ENCODE results near the gene MAOA.
A peak's percentile ranks its signal among the peaks of the same experiment; 100 is the strongest.
"Not testable (repeated sequence)": the region's sequence is repeated elsewhere in the genome, so short reads cannot be mapped to it uniquely, and the experiment has no call there.

The MAOA gene

GRCh38 chrX:43656005-43656494, at the start of gene MAOA:
Gene MAOA, plus strand, starts transcription at chrX:43656299. Its CDS starts 43 bp downstream, at chrX:43656342.
- no peak for TF ChIP-seq CTCF (IDR thresholded peaks at IDR 0.05)
- DNase-seq, result peak; percentile 14
- Mint-ChIP-seq H3K27ac (no peak within 1 kb of the TSS), H3K36me3 (ENCODE audit: low read depth) (no peaks in the 10 kb centered on the region), H3K4me3 (peak within 1 kb of the TSS; percentile 92), H3K9me3 (peaks cover 24% of the 10 kb centered on the region), H3K27me3 (ENCODE audit: low read depth, poor library complexity) (peaks cover 5% of the 10 kb centered on the region), H3K4me1 (peaks cover 4% of the 10 kb centered on the region)

- H3K27me3 Mint-ChIP-seq (ENCODE audit: low read depth, poor library complexity), result no peaks in the 10 kb centered on the region
- peaks cover 22% of the 10 kb centered on the region for H3K9me3 Mint-ChIP-seq
- no peak for DNase-seq
- H3K27ac Mint-ChIP-seq, result no peak overlapping the region
- H3K4me1 Mint-ChIP-seq, result peaks cover 17% of the 10 kb centered on the region
- H3K4me3 Mint-ChIP-seq, result no peak overlapping the region
- no peaks in the 10 kb centered on the region for H3K36me3 Mint-ChIP-seq (ENCODE audit: low read depth)
- TF ChIP-seq CTCF (IDR thresholded peaks at IDR 0.05), result no peak
Observed at GRCh38 chrX:43612400-43612799, 43.7 kb upstream of the MAOA start.

GRCh38 chrX:43615660-43616059, 40.4 kb upstream of the MAOA start:
- Mint-ChIP-seq H3K4me1 (peaks cover 42% of the 10 kb centered on the region), H3K9me3 (peaks cover 21% of the 10 kb centered on the region), H3K27me3 (ENCODE audit: low read depth, poor library complexity) (peaks cover 3% of the 10 kb centered on the region), H3K36me3 (ENCODE audit: low read depth) (no peaks in the 10 kb centered on the region), H3K4me3 (no peak overlapping the region), H3K27ac (no peak overlapping the region)
- no peak for DNase-seq
- TF ChIP-seq CTCF (IDR thresholded peaks at IDR 0.05), result no peak

GRCh38 chrX:43618366-43619205, 37.5 kb upstream of the MAOA start:
- Mint-ChIP-seq H3K36me3 (ENCODE audit: low read depth) (no peaks in the 10 kb centered on the region), H3K9me3 (peaks cover 29% of the 10 kb centered on the region), H3K27me3 (ENCODE audit: low read depth, poor library complexity) (peaks cover 3% of the 10 kb centered on the region), H3K27ac (peak overlapping the region; percentile 60), H3K4me1 (peaks cover 41% of the 10 kb centered on the region), H3K4me3 (peak overlapping the region; percentile 23)
- no peak for DNase-seq
- no peak for TF ChIP-seq CTCF (IDR thresholded peaks at IDR 0.05)

- H3K9me3 Mint-ChIP-seq, result peaks cover 38% of the 10 kb centered on the region
- H3K4me1 Mint-ChIP-seq, result peaks cover 35% of the 10 kb centered on the region
- H3K27me3 Mint-ChIP-seq (ENCODE audit: low read depth, poor library complexity); H3K36me3 Mint-ChIP-seq (ENCODE audit: low read depth); H3K4me3 Mint-ChIP-seq; DNase-seq: not testable (repeated sequence)
- peak overlapping the region; percentile 88 for H3K27ac Mint-ChIP-seq
Observed at GRCh38 chrX:43619861-43620260, 36.2 kb upstream of the MAOA start.

- Mint-ChIP-seq H3K27me3 (ENCODE audit: low read depth, poor library complexity) (peaks cover 3% of the 10 kb centered on the region), H3K4me1 (no peaks in the 10 kb centered on the region), H3K36me3 (ENCODE audit: low read depth) (no peaks in the 10 kb centered on the region), H3K27ac (no peak overlapping the region), H3K4me3 (no peak overlapping the region), H3K9me3 (peaks cover 20% of the 10 kb centered on the region)
- DNase-seq, result no peak
- no peak for TF ChIP-seq CTCF (IDR thresholded peaks at IDR 0.05)
Observed at GRCh38 chrX:43627147-43627546, 29.0 kb upstream of the MAOA start.

All from nephron progenitor cell (in vitro differentiated cells).